Small intestine (tissue), 7 donors: ENCODE results near the gene PDE4D. TPM values are rescaled to one million over a fixed set of nuclear protein-coding genes. Genes with fewer than 3 reads are reported as not detected.
"Not testable (repeated sequence)": the region's sequence is repeated elsewhere in the genome, so short reads cannot be mapped to it uniquely, and the experiment has no call there.

Experiments
- DNase-seq, 2 donors: peaks; one replicate each; pipeline versions ENCODE4 v3.0.0 to v3.0.0-alpha.2; 2013
- FAIRE-seq: peaks from 2 replicates; lab custom pipeline; 2012; peaks lifted over from hg19 to GRCh38; lab: Jason Lieb, UNC
- H3K27ac ChIP-seq, 3 donors: one replicate each; pipeline ENCODE4 v1.5.1; 2013; ENCODE audit warnings: low read length in 2 of 3, mild to moderate bottlenecking in 2 of 3, control low read depth in 1 of 3, inconsistent platforms in 1 of 3, low read depth in 1 of 3, moderate library complexity in 1 of 3
- H3K27me3 ChIP-seq, 3 donors: one replicate each; pipeline ENCODE4 v1.6.1; 2013; ENCODE audit warnings: low read length in 3 of 3, inconsistent platforms in 1 of 3; ENCODE audit not compliant: control insufficient read depth in 3 of 3, insufficient read depth in 3 of 3
- H3K36me3 ChIP-seq, 3 donors: one replicate each; pipeline ENCODE4 v1.6.1; 2013; ENCODE audit warnings: low read length in 3 of 3, inconsistent platforms in 1 of 3, low read depth in 1 of 3, mild to moderate bottlenecking in 1 of 3, moderate library complexity in 1 of 3; ENCODE audit not compliant: control insufficient read depth in 3 of 3, insufficient read depth in 2 of 3
- H3K4me1 ChIP-seq, 3 donors: one replicate each; pipeline ENCODE4 v1.6.1; 2013; ENCODE audit warnings: low read length in 2 of 3, inconsistent platforms in 1 of 3, low read depth in 1 of 3, mild to moderate bottlenecking in 1 of 3, moderate library complexity in 1 of 3; ENCODE audit not compliant: control insufficient read depth in 3 of 3, insufficient read depth in 2 of 3
- H3K4me3 ChIP-seq, 3 donors: one replicate each; pipeline ENCODE4 v1.5.1; 2013; ENCODE audit warnings: low read length in 3 of 3, control low read depth in 1 of 3, inconsistent platforms in 1 of 3, low read depth in 1 of 3, mild to moderate bottlenecking in 1 of 3, moderate library complexity in 1 of 3
- H3K9me3 ChIP-seq, 2 donors: one replicate each; pipeline ENCODE4 v1.6.1; 2013; ENCODE audit warnings: low read depth in 1 of 2, low read length in 1 of 2; ENCODE audit not compliant: control insufficient read depth in 2 of 2, insufficient read depth in 1 of 2
- WGBS, 3 donors: extraction: QIAGEN DNeasy Blood & Tissue Kit; methylation state at CpG; one replicate each; pipeline ENCODE4 v1.1.7; 2013; 5-methylcytosine and 5-hydroxymethylcytosine counted together
- polyA plus RNA-seq, 4 donors: library from polyadenylated mRNA; stranded (reverse) in 3 of 4; unstranded in 1 of 4; fragments of 200-250 nt in 3 of 4; fragments of 120-200 nt in 1 of 4; gene quantifications; one replicate each; pipeline versions ENCODE4 v1.2.1 to v1.2.3, GENCODE V29; 2013
- donor health status: healthy with polysubstance abuse.
- donor health status: control.
- donor health status: control.
- donor health status: Bipolar disorder and iron deficiency.
- donor health status: healthy.

The PDE4D gene
- polyA plus RNA-seq, 4 donors, result 2.9 to 16.2 (median 5.3) TPM

DNA sequence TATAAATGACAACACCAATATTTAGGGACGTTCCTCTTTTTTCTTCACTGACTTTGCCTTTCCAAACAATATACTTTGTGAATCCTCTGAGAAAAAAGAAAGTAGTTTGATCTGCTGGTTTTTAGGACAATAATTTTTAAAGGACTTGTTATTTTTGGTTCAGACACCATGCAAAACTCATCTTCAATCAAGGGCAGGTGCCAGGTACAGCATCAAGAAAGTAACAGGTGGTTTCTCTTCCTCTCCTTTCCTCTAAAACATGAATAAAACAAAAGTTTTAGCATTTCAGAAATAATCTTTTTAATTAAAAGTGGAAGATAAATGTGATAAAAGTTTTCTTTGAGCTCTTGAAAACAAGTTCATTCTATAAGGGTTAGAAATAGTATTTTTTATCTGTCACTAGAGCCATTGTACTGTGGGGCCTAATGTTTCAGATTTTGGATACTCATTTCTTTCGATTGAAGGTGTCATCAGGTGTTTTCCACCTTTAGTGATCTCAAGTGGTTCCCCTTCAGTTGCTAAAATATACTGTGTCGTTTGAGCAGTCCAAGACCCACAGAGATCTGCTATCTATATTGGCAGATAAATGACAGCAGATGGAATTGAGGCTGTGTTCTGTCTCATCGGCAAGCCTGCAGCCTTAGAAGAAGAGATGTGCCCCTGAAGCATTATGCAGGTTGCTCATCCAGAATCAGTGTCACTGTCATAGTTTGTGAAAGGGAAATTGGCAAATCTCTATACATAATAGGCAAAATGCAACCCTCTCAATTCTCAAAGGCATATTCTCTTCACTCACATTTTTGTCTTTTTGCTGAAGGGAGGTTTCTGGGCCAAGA lies 499.7 kb downstream of the PDE4D start:
- no peak overlapping the region for H3K27ac ChIP-seq
- H3K4me1 ChIP-seq, result peaks cover 0 to 2% (median 0%) of the 10 kb centered on the region in 3 donors
- H3K4me3 ChIP-seq, result no peak overlapping the region
- H3K9me3 ChIP-seq, result no peaks in the 10 kb centered on the region
- 57 to 61% (median 57%) methylated on average over 4 of the region's 4 CpGs for WGBS, 3 donors
- H3K36me3 ChIP-seq, result no peaks in the 10 kb centered on the region
- FAIRE-seq, result no peak
- no peak for DNase-seq
- H3K27me3 ChIP-seq, result no peaks in the 10 kb centered on the region

DNA sequence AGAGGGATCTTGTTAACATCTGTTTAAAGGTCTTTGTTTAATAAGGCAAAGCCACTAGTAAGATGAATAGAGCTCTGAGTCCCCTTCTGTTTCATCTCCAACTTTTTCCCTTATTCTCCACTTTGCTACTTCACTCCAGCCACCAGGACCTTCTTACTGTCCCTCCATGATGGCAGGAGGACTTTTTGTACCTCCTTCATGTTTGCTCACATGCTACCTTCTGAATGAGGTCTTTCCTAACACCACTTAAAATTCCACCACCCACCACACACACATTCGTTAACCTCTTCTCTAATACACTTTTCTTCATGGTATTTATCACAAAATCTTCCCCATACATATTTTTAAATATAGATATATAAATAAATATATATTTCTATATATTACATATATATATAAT lies 501.9 kb downstream of the PDE4D start:
- Histone ChIP-seq H3K9me3 (no peaks in the 10 kb centered on the region), H3K36me3 (no peaks in the 10 kb centered on the region), H3K4me3 (no peak overlapping the region), H3K27ac (no peak overlapping the region), H3K27me3 (no peaks in the 10 kb centered on the region), H3K4me1 (peaks cover 0 to 2% (median 0%) of the 10 kb centered on the region in 3 donors)
- DNase-seq, result no peak
- WGBS, 3 donors, result 75 to 86% (median 83%) methylated on average over 1 of the region's 1 CpG
- FAIRE-seq, result no peak

DNA sequence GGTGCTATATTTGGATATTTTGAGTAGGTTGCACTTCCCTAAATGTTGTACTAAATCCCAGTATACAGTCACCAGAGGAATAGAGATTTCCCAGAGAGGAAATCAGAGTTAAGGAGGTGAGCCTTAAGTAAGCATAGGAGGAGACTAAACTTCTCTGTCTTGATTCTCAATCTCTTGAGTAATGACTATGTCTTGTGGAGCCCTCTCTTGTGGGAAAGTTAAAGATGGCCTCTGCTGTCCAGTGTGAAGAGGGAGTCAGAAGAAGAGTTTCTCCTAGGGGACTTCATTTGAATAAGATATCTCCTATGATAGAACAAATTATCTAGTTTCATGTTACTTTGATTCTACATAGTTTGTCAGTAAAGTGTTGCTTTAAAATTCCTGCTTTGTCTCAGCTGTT lies 502.5 kb downstream of the PDE4D start:
- no peaks in the 10 kb centered on the region for H3K9me3 ChIP-seq
- FAIRE-seq (no peak), DNase-seq (no peak)
- H3K4me3 ChIP-seq, result no peak overlapping the region
- H3K36me3 ChIP-seq, result no peaks in the 10 kb centered on the region
- H3K27me3 ChIP-seq, result no peaks in the 10 kb centered on the region
- H3K27ac ChIP-seq, result no peak overlapping the region
- H3K4me1 ChIP-seq, result peaks cover 0 to 2% (median 0%) of the 10 kb centered on the region in 3 donors

DNA sequence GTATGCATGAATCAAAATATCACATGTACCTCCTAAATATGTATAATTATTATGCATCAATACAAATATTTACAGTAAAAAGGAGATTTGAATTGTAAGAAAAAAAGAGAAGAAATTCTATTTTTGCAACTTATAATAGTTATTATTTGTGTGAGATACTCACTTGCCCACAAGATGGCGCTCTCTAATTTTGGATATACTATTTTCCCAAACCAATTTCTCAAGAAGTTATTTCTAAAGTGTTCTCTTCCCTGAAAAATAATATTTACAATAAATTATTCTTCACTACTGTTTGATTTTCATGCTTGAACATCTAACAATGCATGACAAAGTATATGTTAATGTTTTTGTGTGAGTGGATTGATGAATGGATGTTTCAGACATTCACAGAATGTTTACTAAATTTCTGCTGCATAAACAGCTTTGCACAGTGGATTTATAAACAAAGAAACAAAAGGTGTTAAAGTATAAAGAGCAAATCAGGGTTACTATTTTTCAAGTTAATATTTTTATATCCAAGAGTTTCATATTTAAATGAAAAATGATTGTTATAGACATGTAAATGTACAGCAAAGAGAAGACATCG lies 503.4 kb downstream of the PDE4D start:
- Histone ChIP-seq H3K27me3 (no peaks in the 10 kb centered on the region), H3K4me3 (no peak overlapping the region), H3K27ac (no peak overlapping the region), H3K36me3 (no peaks in the 10 kb centered on the region), H3K4me1 (peaks cover 0 to 2% (median 0%) of the 10 kb centered on the region in 3 donors), H3K9me3 (no peaks in the 10 kb centered on the region)
- WGBS, 3 donors, result 48 to 50% (median 49%) methylated on average over 2 of the region's 2 CpGs
- FAIRE-seq (peak; percentile 84), DNase-seq (peak; percentile 39 to 57)

DNA sequence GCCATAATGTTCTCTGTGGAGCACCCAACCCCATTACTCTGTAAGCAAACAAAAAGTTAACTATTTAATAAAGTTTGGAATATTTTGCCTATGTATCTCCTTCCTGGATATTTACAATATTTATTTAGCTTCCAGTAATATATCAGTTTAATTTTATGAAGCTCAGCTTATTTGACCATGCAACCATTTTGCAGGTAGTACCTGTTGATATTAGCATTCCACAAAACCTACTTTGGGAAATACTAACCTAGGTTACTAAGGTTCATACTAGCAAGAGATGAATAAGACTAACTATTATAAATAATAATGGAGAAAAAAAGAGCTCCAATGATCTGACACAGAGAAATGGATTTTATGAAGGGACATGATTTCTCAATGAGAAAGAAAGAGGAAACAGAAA lies 506.4 kb downstream of the PDE4D start:
- Histone ChIP-seq H3K27me3 (no peaks in the 10 kb centered on the region), H3K4me3 (no peak overlapping the region), H3K9me3 (no peaks in the 10 kb centered on the region), H3K36me3 (no peaks in the 10 kb centered on the region), H3K4me1 (peaks cover 0 to 2% (median 0%) of the 10 kb centered on the region in 3 donors), H3K27ac (no peak overlapping the region)
- FAIRE-seq (no peak), DNase-seq (no peak)

DNA sequence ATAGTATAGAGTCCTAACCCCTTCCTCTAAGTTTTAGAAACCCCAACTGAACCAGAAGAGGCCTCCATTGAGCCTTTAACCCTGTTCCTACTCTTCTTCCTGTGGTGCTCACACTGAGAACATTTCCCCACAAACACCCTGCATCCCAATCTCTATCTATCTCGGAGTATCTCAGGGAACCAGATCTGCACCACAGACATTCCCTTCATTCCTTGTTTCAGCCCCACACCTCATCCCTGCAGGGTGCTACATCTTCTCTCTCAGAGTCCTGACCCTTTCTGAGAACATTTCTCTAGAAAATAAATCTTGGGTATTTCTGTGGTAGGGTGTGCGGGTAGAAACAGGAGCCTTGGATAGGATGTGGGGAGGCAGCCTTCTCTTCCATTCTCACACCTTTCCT lies 507.8 kb downstream of the PDE4D start:
- H3K9me3 ChIP-seq, result no peaks in the 10 kb centered on the region
- peaks cover 0 to 8% (median 0%) of the 10 kb centered on the region in 3 donors for H3K4me1 ChIP-seq
- no peaks in the 10 kb centered on the region for H3K27me3 ChIP-seq
- H3K27ac ChIP-seq, result no peak overlapping the region
- no peak for FAIRE-seq
- no peak overlapping the region for H3K4me3 ChIP-seq
- 70 to 97% (median 91%) methylated on average over 2 of the region's 2 CpGs for WGBS, 3 donors
- DNase-seq, result no peak
- no peaks in the 10 kb centered on the region for H3K36me3 ChIP-seq

DNA sequence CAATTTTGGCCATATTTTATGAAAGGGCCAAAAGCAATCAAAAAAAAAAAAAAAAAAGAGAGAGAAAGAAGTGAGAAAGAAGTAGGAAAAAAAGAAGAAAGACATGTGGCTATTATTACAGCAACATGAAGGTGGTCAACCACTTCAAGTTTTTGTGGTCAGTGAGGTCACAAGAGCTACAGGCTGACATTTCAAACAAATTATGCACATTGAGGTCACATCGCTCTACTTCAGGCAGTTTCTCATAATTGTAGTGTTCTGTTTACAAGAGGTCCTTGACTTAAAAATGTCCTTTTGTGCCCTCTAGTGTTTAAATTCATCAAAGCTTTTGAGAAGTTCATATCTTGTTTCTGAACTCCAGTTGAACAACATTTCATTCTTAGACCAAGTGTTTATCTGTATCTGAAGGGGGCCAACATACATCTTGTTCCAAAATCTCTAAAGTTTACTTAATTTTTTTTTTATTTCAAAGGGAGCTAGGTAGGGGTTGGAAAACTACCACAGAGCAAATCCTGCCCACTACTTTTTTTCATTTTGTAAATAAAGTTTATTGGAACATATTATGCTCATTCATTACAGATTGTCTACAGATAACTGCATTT lies 513.1 kb downstream of the PDE4D start:
- no peak overlapping the region for H3K27ac ChIP-seq
- DNase-seq, result peak; percentile 58 to 76
- no peaks in the 10 kb centered on the region for H3K27me3 ChIP-seq
- 4 to 8% (median 8%) methylated on average over 1 of the region's 1 CpG for WGBS, 3 donors
- FAIRE-seq, result peak; percentile 94
- H3K4me1 ChIP-seq, result peaks cover 0 to 8% (median 0%) of the 10 kb centered on the region in 3 donors
- H3K9me3 ChIP-seq, result peaks cover 0 to 3% of the 10 kb centered on the region in 2 donors
- H3K4me3 ChIP-seq, result no peak overlapping the region
- H3K36me3 ChIP-seq, result no peaks in the 10 kb centered on the region

DNA sequence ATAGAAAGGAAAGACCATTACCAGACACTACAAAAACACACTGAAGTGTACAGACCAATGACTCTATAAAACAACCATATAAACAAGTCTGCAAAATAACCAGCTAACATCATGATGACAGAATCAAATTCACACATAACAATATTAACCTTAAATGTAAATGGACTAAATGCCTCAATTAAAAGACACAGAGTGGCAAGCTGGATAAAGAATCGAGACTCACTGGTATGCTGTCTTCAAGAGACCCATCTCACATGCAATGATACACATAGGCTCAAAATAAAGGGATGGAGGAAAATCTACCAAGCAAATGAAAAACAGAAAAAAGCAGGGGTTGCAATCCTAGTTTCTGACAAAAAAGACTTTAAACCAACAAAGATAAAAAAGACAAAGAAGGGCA lies 519.5 kb downstream of the PDE4D start:
- DNase-seq, H3K4me3 ChIP-seq, H3K36me3 ChIP-seq, H3K27me3 ChIP-seq, H3K27ac ChIP-seq, H3K9me3 ChIP-seq, FAIRE-seq, H3K4me1 ChIP-seq: not testable (repeated sequence)
- WGBS, 3 donors, result 89 to 94% (median 92%) methylated on average over 1 of the region's 1 CpG
